GM21381 (cell line): Measurements from ENCODE around the gene EME1.
"Not testable (repeated sequence)": the region's sequence is repeated elsewhere in the genome, so short reads cannot be mapped to it uniquely, and the experiment has no call there.

Source experiments
- ATAC-seq: cut with Tn5 transposase; IDR thresholded peaks from one replicate; pipeline ENCODE4 v1.9.1; 2021; ENCODE audit warnings: mild to moderate bottlenecking, moderate library complexity; ENCODE audit not compliant: unreplicated experiment

EME1 gene

DNA sequence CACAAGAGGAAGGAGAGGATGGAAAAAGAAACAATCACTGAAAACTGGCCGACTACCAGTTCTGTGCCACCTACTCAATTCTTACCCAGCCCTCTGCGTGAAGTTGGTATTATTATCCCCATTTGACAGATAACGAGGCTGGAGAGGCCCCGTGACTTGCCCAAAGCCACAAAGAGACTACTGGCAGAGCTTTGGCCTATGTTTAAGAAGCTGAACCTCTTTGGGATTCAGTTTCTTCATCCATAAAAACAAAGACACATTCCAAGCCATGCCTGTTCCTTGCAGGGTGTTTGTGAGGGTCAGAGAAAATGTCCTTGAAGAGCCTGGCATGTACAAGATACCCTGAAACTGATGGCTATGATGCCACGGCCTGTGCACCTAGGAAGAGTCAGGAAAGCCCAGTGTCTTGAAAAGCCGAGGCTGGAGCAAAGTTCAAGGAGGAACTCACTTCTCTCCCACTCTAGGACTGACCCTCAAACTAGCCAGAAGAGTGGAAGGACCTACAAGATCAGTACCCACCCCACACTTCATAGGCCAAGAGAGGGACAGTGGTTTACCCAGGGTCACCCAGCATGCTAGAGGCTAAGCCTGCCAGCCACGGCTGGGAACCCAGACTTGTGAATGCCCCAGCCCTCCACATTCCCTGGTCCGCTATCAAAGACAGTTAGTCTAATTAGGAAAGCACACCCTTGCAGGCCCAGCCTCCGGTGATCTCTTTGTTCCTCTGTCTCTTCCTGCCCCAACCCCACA is 51.4 kb downstream of the EME1 start:
- ATAC-seq = no peak

GRCh38 chr17:50424996-50425681 is 52.1 kb downstream of the EME1 start:
- no peak for ATAC-seq

- no peak for ATAC-seq
These were observed 52.8 kb downstream of the EME1 start, which contains the start of gene ACSF2 for GRCh38 chr17:50425682-50426471. ACSF2 (plus strand) TSS chr17:50426218; CDS start chr17:50426262, 44 bp downstream.

DNA sequence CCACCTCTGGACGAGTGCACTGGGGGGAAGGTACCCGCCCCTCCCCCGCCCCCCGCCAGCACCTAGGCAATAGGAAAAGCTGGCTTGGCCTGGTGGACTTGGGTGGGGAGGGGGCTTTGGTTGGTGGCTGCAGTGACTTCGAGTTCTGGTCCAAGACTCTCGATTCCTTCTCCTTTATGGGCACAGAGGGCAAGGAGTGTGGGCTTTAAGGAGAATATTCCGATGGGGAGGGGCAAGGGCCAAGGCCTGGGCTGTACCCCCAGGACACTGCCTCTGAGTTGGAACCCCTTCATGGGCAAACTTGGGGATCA is 53.4 kb downstream of the EME1 start:
- no peak for ATAC-seq

GRCh38 chr17:50426814-50427787 is 54.1 kb downstream of the EME1 start:
- no peak for ATAC-seq

DNA sequence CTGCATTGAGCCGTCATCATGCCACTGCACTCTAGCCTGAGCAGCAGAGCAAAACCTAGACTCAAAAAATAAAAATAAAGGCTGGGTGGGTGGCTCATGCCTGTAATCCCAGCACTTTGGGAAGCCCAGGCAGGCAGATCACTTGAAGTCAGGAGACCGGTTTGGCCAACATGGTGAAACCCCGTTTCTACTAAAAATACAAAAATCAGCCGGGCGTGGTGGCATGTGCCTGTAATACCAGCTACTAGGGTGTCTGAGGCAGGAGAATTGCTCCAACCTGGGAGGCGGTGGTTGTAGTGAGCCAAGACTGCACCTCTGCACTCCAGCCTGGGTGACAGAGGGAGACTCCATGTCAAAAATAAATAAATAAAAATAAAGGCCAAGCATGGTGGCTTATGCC is 55.1 kb downstream of the EME1 start:
- ATAC-seq = not testable (repeated sequence)

DNA sequence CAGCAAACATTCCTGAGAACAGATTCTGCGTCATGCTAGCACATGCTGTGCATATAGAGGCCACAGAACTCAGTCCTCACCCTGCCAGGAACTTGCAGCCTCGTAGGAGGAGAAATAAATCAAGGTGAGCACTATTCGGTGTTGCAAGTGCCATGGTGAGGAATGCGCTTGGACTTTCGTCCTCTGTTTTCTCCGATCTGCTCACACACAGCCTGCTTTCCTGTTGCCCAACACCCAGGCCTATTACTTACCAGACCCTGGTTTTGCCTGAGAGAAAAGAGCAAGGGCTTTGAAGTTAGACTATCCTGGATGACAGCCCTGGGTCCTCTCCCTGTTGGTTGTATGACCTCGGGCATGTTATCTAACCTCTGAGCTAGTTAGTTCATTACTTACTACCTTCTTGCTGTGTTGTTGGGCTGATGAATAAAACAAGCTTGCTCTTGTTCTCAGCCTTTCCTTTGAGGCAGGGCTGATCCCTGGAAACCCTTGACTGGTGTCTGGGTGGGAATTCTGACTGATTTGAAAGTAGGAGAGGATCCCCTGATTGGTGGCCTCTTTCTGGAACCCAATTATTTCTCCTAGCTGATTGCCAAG is 55.9 kb downstream of the EME1 start:
- ATAC-seq = no peak

GRCh38 chr17:50429793-50430192 is 56.8 kb downstream of the EME1 start:
- ATAC-seq = no peak
